Duodenal mucosa (tissue), 2 donors: ENCODE results near the gene CCDC74B.
"Not testable (repeated sequence)": the region's sequence is repeated elsewhere in the genome, so short reads cannot be mapped to it uniquely, and the experiment has no call there.

ENCODE experiments used
- H3K27ac ChIP-seq: one replicate; pipeline ENCODE4 v1.7.0; 2013; ENCODE audit warnings: low read depth, low read length
- H3K27me3 ChIP-seq, 2 donors: one replicate each; pipeline ENCODE4 v1.7.0; 2013; ENCODE audit warnings: low read length in 2 of 2, control low read depth in 1 of 2; ENCODE audit not compliant: insufficient read depth in 2 of 2, control insufficient read depth in 1 of 2
- H3K36me3 ChIP-seq, 2 donors: one replicate each; pipeline ENCODE4 v1.7.0; 2013; ENCODE audit warnings: low read length in 2 of 2, control low read depth in 1 of 2; ENCODE audit not compliant: insufficient read depth in 2 of 2, control insufficient read depth in 1 of 2
- H3K4me1 ChIP-seq, 2 donors: one replicate each; pipeline ENCODE4 v1.7.0; 2013; ENCODE audit warnings: low read length in 2 of 2, control low read depth in 1 of 2; ENCODE audit not compliant: insufficient read depth in 2 of 2, control insufficient read depth in 1 of 2
- H3K4me3 ChIP-seq, 2 donors: one replicate each; pipeline ENCODE4 v1.7.0; 2013; ENCODE audit warnings: low read length in 2 of 2, low read depth in 1 of 2
- H3K9ac ChIP-seq, 2 donors: one replicate each; pipeline ENCODE4 v1.7.0; 2013; ENCODE audit warnings: low read length in 2 of 2, low read depth in 1 of 2
- H3K9me3 ChIP-seq, 2 donors: one replicate each; pipeline ENCODE4 v1.7.0; 2013; ENCODE audit warnings: low read length in 2 of 2, control low read depth in 1 of 2; ENCODE audit not compliant: control insufficient read depth in 1 of 2

CCDC74B gene

DNA sequence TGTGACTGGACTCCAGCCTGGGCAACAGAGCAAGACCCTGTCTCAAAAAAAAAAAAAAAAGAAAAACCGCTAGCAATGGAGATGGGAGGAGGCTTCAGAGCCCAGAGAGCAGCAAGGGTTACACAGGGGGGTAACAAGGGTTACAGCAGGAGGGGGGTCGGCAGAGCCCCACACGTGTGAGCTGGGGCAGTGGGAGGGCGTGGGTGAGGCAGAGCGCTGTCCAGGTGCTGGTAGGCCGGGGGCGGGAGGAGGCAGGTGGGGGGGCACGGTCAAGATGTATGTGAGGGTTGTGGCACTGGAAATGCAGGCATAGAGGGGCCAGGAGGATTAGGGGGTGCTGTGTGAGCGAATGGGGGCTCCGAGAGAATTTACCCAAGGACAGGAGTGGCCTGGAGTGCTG is 40.5 kb upstream of the CCDC74B start:
- H3K4me3 ChIP-seq = no peak overlapping the region
- no peak overlapping the region for H3K27ac ChIP-seq
- H3K36me3 ChIP-seq = peaks cover 0 to 4% of the 10 kb centered on the region in 2 donors
- H3K9ac ChIP-seq = no peak overlapping the region
- H3K9me3 ChIP-seq = no peaks in the 10 kb centered on the region
- no peaks in the 10 kb centered on the region for H3K27me3 ChIP-seq
- H3K4me1 ChIP-seq = peaks cover 2 to 14% of the 10 kb centered on the region in 2 donors

DNA sequence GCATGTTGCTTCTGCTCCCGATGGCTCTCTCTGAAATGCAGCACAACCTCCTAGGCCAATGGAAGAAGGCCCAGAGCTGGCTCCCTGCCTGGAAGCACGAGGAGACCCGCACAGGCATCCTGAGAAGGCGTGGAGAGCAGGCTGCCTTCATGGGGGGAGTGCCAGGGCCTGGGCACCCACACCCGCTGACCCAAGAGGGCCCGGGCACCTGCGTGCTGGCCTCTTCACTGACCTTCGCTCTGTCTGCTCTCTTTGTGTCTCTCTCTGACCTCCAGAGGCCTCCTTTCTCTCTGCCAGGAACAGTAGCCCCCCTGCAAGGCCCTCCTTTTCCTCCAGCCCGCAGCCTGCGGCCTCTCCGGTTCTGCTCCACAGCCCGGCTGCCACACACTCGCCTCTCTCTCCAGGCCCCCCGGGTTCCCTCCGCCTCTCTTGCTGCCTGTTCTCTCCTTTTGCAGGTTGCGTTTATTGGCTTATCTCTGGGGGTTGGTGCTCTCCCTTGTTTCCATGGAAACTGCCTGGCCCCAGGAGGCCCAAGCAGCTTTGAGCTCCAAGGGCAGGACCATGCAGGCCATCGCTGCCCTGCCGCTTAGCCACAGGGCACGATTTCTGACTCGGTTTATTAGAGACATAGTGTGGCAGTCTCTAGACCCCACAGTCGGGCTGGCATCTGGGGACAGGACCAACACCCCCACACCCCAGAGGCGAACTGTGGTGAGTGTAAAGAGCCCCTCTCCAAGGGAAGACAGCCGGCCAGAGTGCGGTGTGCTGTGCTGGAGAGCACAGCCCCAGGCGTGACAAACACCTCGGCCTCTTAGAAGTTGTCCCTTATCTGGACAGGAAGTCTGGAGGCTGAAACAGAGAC is 38.8 kb upstream of the CCDC74B start:
- Histone ChIP-seq H3K9ac (peak overlapping the region in 1 of 2 donors; percentile 61), H3K4me1 (peaks cover 3 to 18% of the 10 kb centered on the region in 2 donors), H3K27ac (no peak overlapping the region), H3K4me3 (peak overlapping the region in 1 of 2 donors; percentile 72), H3K27me3 (no peaks in the 10 kb centered on the region), H3K9me3 (no peaks in the 10 kb centered on the region), H3K36me3 (peaks cover 0 to 4% of the 10 kb centered on the region in 2 donors)

DNA sequence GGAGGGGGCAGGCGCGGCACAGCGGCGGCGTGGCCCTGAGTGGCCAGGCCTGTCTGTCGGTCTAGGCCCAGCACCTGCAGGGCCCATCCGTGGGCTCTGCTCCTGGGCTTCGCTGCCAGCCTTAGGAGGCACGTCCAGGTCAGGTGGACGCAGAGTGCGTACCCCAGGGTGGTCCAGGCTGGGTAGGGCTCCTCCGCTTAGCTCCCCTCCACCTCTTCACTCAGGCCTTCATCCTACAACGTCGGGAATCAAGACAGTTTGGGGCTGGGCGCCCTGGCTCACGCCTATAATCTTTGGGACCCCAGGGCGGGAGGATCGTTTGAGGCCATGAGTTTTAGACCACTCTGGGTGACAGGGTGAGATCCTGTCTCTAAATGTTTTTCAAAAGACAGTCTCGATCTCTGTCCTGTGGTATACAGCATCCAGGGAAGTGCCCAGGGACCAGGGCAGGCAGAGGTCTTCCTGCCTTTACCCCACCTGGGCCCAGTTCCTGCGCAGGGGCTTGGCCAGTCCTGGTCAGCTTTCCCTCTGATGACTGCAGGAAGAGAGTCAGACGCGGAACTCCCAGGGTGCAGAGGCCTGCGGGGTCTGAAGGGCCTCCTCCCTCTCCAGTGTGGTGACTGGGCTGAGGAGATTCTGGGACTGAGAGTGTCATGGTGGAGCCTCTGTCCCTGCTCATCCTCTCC is 38.1 kb upstream of the CCDC74B start:
- Histone ChIP-seq H3K9ac (peak overlapping the region; percentile 57 to 61), H3K4me1 (peaks cover 3 to 18% of the 10 kb centered on the region in 2 donors), H3K4me3 (peak overlapping the region; percentile 71 to 72)
- not testable (repeated sequence) for H3K27me3 ChIP-seq, H3K36me3 ChIP-seq, H3K9me3 ChIP-seq, H3K27ac ChIP-seq

DNA sequence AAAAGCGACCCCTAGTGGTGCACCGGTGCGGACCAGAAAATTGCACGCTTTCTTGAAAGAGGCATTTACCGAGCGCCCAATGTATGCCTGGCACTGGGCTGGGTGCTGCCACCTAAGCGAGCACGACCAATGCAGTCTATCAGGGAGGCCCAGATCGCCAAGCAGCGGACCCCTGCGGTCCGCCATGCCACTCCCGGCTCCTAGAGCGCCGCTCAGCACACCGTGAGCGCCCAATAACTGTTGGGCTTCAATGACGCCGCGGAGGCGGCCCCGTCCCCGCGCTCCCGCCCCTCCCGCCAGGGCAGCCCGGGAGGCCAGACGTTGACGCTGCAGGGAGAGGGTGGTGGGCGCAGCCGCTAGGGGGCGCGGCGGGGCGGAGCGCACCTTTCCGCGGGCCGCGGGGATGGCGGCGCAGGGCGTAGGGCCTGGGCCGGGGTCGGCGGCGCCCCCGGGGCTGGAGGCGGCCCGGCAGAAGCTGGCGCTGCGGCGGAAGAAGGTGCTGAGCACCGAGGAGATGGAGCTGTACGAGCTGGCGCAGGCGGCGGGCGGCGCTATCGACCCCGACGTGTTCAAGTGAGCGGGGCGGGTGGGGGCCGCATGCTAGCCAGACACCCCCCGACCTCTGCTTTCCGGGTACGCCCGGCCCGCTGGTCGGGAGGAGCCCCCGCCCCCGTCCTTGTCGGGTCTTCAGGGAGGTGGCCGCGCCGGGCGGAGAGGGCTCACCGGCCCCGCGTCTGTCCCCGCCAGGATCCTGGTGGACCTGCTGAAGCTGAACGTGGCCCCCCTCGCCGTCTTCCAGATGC is 37.2 kb upstream of the CCDC74B start, which contains the start of gene MZT2B:
Gene MZT2B, plus strand, starts transcription at position 383 of the 803 bp plus-strand sequence. Its CDS starts 21 bp downstream, at position 404.
- not testable (repeated sequence) for H3K9me3 ChIP-seq, H3K27me3 ChIP-seq, H3K36me3 ChIP-seq
- H3K4me3 ChIP-seq = peak within 1 kb of the TSS; percentile 71 to 96
- H3K4me1 ChIP-seq = peaks cover 3 to 18% of the 10 kb centered on the region in 2 donors
- peak within 1 kb of the TSS; percentile 91 for H3K27ac ChIP-seq
- peak within 1 kb of the TSS; percentile 75 to 85 for H3K9ac ChIP-seq

DNA sequence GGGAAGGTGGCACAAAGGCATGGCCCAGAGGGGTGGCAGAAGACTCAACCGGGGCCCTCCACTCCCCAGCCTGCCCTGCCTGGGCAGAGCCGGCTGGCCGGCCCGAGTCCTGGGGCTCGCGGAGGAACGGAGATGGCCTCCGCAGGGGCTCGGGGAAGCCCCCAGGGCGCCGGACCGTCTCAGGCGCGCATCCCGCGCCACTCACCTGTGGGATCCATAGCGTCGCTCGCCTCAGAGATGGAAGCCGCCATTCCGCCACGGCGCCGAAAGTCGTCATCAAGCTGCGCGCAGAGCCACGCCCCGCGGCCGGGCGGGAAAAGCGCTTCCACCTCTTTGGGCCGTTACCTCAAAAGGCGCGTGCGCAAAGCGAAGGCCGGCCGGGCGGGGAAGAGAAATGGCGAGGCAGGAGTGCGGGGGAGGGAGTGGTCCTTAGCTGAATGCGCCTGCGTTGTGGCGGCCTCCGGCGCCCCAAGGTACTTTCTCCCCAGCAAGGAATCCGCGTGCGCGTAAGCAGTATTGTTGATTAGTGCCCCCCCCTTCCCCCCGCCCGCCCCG is 36.5 kb upstream of the CCDC74B start, which contains the start of gene SMPD4:
Gene SMPD4, minus strand, starts transcription at position 278 of the 555 bp plus-strand sequence. CDS start 5,010 bp downstream, outside the sequence.
- Histone ChIP-seq H3K27ac (peak within 1 kb of the TSS; percentile 91), H3K9ac (peak within 1 kb of the TSS; percentile 75 to 85), H3K4me1 (peaks cover 3 to 18% of the 10 kb centered on the region in 2 donors), H3K36me3 (peaks cover 1 to 4% of the 10 kb centered on the region in 2 donors), H3K4me3 (peak within 1 kb of the TSS; percentile 71 to 96), H3K9me3 (no peaks in the 10 kb centered on the region), H3K27me3 (no peaks in the 10 kb centered on the region)

DNA sequence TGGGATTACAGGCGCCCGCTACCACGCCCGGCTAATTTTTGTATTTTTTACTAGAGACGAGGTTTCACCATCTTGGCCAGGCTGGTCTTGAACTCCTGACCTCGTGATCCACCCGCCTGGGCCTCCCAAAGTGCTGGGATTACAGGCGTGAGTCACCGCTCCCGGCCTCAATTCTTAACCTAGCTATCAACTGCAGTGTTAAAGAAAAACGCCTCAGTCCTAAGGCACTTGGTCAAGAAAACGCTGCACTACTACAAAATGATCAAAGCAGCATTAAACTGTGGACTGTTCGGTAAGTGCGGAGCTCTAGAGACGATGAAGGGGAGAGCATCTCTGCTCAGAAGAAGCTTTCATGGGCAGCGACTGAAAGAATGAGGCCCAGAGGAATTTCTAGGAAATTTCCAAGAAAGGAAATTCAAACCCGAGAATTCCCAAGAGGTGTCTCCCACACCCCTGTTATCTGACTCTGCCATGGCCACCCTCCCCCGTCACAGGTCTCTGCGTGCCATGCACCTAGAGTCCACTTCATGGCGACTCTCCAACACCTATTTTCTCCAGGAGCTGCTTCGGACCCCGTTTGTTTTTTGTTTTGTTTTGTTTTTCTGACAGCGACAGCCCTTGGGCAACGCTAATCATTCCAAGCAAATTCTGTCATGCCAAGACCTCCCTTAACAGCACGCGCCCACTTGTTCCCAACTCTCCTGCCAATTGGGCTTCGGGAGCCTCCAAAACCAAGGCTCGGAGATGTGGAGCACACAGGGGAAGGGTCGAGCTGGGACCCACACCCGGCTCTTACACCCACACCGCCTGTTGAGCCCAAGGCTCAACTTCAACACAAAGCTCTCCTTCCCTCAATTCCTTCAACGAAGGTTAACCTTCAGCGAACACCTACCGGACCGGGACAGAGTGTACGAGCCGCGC is 35.8 kb upstream of the CCDC74B start:
- H3K27ac ChIP-seq, H3K36me3 ChIP-seq, H3K9me3 ChIP-seq, H3K27me3 ChIP-seq: not testable (repeated sequence)
- Histone ChIP-seq H3K4me3 (peak overlapping the region; percentile 71 to 96), H3K9ac (peak overlapping the region; percentile 75 to 85), H3K4me1 (peaks cover 3 to 18% of the 10 kb centered on the region in 2 donors)

DNA sequence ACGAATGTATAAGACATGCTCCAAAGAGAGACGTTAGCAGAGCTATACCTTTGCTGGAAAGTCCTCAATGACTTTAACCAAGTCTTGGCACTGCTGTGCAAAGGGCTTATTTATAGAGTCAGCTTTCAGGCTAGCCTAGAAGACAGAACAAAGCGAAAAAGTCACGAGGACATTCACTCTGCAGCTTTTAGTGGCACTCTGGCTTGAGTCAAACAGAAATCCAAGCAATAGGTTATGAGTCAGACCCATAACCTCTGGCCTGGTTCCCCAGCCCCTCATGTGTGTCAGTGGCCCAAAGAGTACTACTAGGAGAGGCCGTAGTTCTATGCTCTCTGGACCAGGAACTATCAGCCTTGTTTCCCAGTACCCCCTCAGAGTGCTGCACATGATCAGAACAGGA is 30.0 kb upstream of the CCDC74B start:
- not testable (repeated sequence) for H3K4me1 ChIP-seq, H3K27ac ChIP-seq, H3K27me3 ChIP-seq, H3K9me3 ChIP-seq, H3K9ac ChIP-seq, H3K4me3 ChIP-seq
- peaks cover 0 to 39% of the 10 kb centered on the region in 2 donors for H3K36me3 ChIP-seq

DNA sequence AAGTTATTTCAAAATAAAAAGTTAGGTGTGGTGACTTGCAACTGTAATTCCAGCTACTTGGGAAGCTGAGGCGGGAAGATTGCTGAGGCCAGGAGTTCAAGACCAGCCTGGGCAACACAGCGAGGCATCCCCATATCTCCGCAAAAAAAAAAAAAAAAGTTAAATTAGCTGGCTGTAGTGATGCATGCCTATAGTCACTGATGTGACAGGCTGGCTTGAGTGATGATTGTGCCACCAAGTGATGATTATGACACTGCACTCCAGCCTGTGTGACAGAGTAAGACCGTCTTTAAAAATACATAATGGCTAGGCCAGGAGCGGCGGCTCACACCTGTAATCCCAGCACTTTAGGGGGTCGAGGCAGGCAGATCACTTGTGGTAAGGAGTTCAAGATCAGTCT is 25.0 kb upstream of the CCDC74B start:
- H3K4me1 ChIP-seq = no peaks in the 10 kb centered on the region
- H3K27me3 ChIP-seq = no peaks in the 10 kb centered on the region
- H3K4me3 ChIP-seq = no peak overlapping the region
- no peaks in the 10 kb centered on the region for H3K9me3 ChIP-seq
- no peak overlapping the region for H3K27ac ChIP-seq
- H3K36me3 ChIP-seq = peaks cover 6 to 64% of the 10 kb centered on the region in 2 donors
- no peak overlapping the region for H3K9ac ChIP-seq

DNA sequence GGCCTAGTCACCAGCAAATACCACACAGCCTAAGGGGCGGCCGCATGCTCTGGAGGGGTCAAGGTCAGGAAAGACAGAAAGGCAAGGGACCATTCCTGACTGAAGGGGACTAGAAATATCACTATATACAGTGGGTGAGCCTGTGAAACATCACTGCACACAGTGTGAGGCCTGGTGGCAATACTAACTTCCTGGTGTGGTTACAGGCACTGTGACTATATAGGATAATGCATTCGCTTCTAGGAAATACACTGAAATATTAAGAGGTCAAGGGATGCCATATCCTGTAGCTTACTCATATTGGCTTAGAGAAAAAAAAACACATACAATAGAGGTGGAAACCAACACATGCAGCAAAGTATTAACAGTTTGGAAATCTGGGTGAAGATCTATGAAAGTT is 24.3 kb upstream of the CCDC74B start:
- H3K9me3 ChIP-seq, H3K9ac ChIP-seq, H3K4me3 ChIP-seq, H3K27ac ChIP-seq, H3K4me1 ChIP-seq, H3K27me3 ChIP-seq: not testable (repeated sequence)
- peaks cover 8 to 68% of the 10 kb centered on the region in 2 donors for H3K36me3 ChIP-seq
